ENCODE measurements around the gene VTA1.

GRCh38 chr6:142187209-142187608, 40.1 kb downstream of the VTA1 start:
- no peak for TF ChIP-seq CTCF (IDR thresholded peaks at IDR 0.05)
- TF ChIP-seq POLR2AphosphoS5 (IDR thresholded peaks at IDR 0.05), result no peak
